ENCODE results near the gene PLXNC1. TPM values are rescaled to one million over a fixed set of nuclear protein-coding genes. Genes with fewer than 3 reads are reported as not detected.

The PLXNC1 gene
- total RNA-seq = 10 to 100 TPM; 11.3 to 14.1 TPM

- Mint-ChIP-seq H3K36me3 (ENCODE audit: insufficient read depth in 2 of 2) (peaks cover 2 to 3% of the 10 kb centered on the region in 2 donors), H3K27ac (no peak within 1 kb of the TSS), H3K9me3 (no peaks in the 10 kb centered on the region), H3K4me1 (ENCODE audit: low read depth) (peaks cover 19% of the 10 kb centered on the region), H3K27me3 (ENCODE audit: low read depth) (peaks cover 39% of the 10 kb centered on the region), H3K4me3 (peak within 1 kb of the TSS; percentile 94 to 96)
- peak; percentile 60 to 70 for ATAC-seq (replicated peaks in 1 of 2)
- peak; percentile 74 to 78 for DNase-seq
Observed at GRCh38 chr12:94147991-94148738, at the start of gene PLXNC1. PLXNC1 (plus strand) TSS chr12:94148577; CDS start chr12:94148972, 395 bp downstream.

GRCh38 chr12:94099191-94099590 is 49.2 kb upstream of the PLXNC1 start:
- Mint-ChIP-seq H3K4me1 (ENCODE audit: low read depth) (peaks cover 43% of the 10 kb centered on the region), H3K27me3 (ENCODE audit: low read depth) (peaks cover 13% of the 10 kb centered on the region), H3K9me3 (no peaks in the 10 kb centered on the region), H3K27ac (no peak overlapping the region), H3K4me3 (peak overlapping the region in 1 of 2 donors; percentile 33), H3K36me3 (ENCODE audit: insufficient read depth in 2 of 2) (peaks cover 0 to 2% of the 10 kb centered on the region in 2 donors)
- DNase-seq (no peak), ATAC-seq (replicated peaks in 1 of 2) (no peak)

- DNase-seq = peak in 1 of 2 donors; percentile 27
- Mint-ChIP-seq H3K4me3 (peak overlapping the region; percentile 82 to 87), H3K9me3 (no peaks in the 10 kb centered on the region), H3K27me3 (ENCODE audit: low read depth) (peaks cover 14% of the 10 kb centered on the region), H3K36me3 (ENCODE audit: insufficient read depth in 2 of 2) (peaks cover 0 to 2% of the 10 kb centered on the region in 2 donors), H3K27ac (no peak overlapping the region), H3K4me1 (ENCODE audit: low read depth) (peaks cover 43% of the 10 kb centered on the region)
- no peak for ATAC-seq (replicated peaks in 1 of 2)
Observed at GRCh38 chr12:94099632-94100031, 48.7 kb upstream of the PLXNC1 start.

GRCh38 chr12:94100211-94100627 is 48.2 kb upstream of the PLXNC1 start:
- peaks cover 0 to 2% of the 10 kb centered on the region in 2 donors for H3K36me3 Mint-ChIP-seq (ENCODE audit: insufficient read depth in 2 of 2)
- peak; percentile 31 to 76 for DNase-seq
- H3K4me3 Mint-ChIP-seq = peak overlapping the region; percentile 82 to 87
- no peaks in the 10 kb centered on the region for H3K9me3 Mint-ChIP-seq
- peaks cover 19% of the 10 kb centered on the region for H3K27me3 Mint-ChIP-seq (ENCODE audit: low read depth)
- H3K27ac Mint-ChIP-seq = peak overlapping the region; percentile 84
- peaks cover 43% of the 10 kb centered on the region for H3K4me1 Mint-ChIP-seq (ENCODE audit: low read depth)
- peak; percentile 42 to 75 for ATAC-seq (replicated peaks in 1 of 2)

GRCh38 chr12:94100990-94101737 is 47.2 kb upstream of the PLXNC1 start:
- peaks cover 23% of the 10 kb centered on the region for H3K27me3 Mint-ChIP-seq (ENCODE audit: low read depth)
- H3K4me1 Mint-ChIP-seq (ENCODE audit: low read depth) = peaks cover 43% of the 10 kb centered on the region
- DNase-seq = peak; percentile 84 to 89
- peaks cover 0 to 2% of the 10 kb centered on the region in 2 donors for H3K36me3 Mint-ChIP-seq (ENCODE audit: insufficient read depth in 2 of 2)
- peak overlapping the region; percentile 82 to 87 for H3K4me3 Mint-ChIP-seq
- ATAC-seq (replicated peaks in 1 of 2) = peak; percentile 73 to 84
- H3K27ac Mint-ChIP-seq = peak overlapping the region; percentile 36
- no peaks in the 10 kb centered on the region for H3K9me3 Mint-ChIP-seq

- peaks cover 43% of the 10 kb centered on the region for H3K4me1 Mint-ChIP-seq (ENCODE audit: low read depth)
- ATAC-seq (replicated peaks in 1 of 2) = peak; percentile 69 to 80
- DNase-seq = peak; percentile 84 to 86
Observed at GRCh38 chr12:94101738-94102660, 46.4 kb upstream of the PLXNC1 start.

GRCh38 chr12:94103986-94104385 is 44.4 kb upstream of the PLXNC1 start:
- Mint-ChIP-seq H3K36me3 (ENCODE audit: insufficient read depth in 2 of 2) (peaks cover 0 to 2% of the 10 kb centered on the region in 2 donors), H3K4me1 (ENCODE audit: low read depth) (peaks cover 49% of the 10 kb centered on the region), H3K27me3 (ENCODE audit: low read depth) (peaks cover 30% of the 10 kb centered on the region), H3K9me3 (no peaks in the 10 kb centered on the region), H3K27ac (no peak overlapping the region), H3K4me3 (no peak overlapping the region)
- no peak for DNase-seq
- ATAC-seq (replicated peaks in 1 of 2) = no peak

More at GRCh38 chr12:94101738-94102660, 46.4 kb upstream of the PLXNC1 start:
- peaks cover 0 to 2% of the 10 kb centered on the region in 2 donors for H3K36me3 Mint-ChIP-seq (ENCODE audit: insufficient read depth in 2 of 2)
- H3K4me3 Mint-ChIP-seq = peak overlapping the region; percentile 82 to 87
- peak overlapping the region; percentile 36 for H3K27ac Mint-ChIP-seq
- peaks cover 30% of the 10 kb centered on the region for H3K27me3 Mint-ChIP-seq (ENCODE audit: low read depth)
- H3K9me3 Mint-ChIP-seq = no peaks in the 10 kb centered on the region

GRCh38 chr12:94107910-94108309 is 40.5 kb upstream of the PLXNC1 start:
- no peak for ATAC-seq (replicated peaks in 1 of 2)
- H3K27me3 Mint-ChIP-seq (ENCODE audit: low read depth) = peaks cover 23% of the 10 kb centered on the region
- no peaks in the 10 kb centered on the region for H3K9me3 Mint-ChIP-seq
- H3K27ac Mint-ChIP-seq = no peak overlapping the region
- no peak for DNase-seq
- no peak overlapping the region for H3K4me3 Mint-ChIP-seq
- peaks cover 33% of the 10 kb centered on the region for H3K4me1 Mint-ChIP-seq (ENCODE audit: low read depth)
- no peaks in the 10 kb centered on the region for H3K36me3 Mint-ChIP-seq (ENCODE audit: insufficient read depth in 2 of 2)

- Mint-ChIP-seq H3K4me1 (ENCODE audit: low read depth) (peaks cover 30% of the 10 kb centered on the region), H3K27me3 (ENCODE audit: low read depth) (peaks cover 18% of the 10 kb centered on the region), H3K9me3 (no peaks in the 10 kb centered on the region), H3K36me3 (ENCODE audit: insufficient read depth in 2 of 2) (no peaks in the 10 kb centered on the region), H3K27ac (no peak overlapping the region), H3K4me3 (peak overlapping the region; percentile 20 to 31)
- ATAC-seq (replicated peaks in 1 of 2) (peak; percentile 94 to 96), DNase-seq (peak; percentile 48 to 69)
Observed at GRCh38 chr12:94109160-94109559, 39.2 kb upstream of the PLXNC1 start.

GRCh38 chr12:94110258-94110657 is 38.1 kb upstream of the PLXNC1 start:
- H3K36me3 Mint-ChIP-seq (ENCODE audit: insufficient read depth in 2 of 2) = no peaks in the 10 kb centered on the region
- H3K9me3 Mint-ChIP-seq = no peaks in the 10 kb centered on the region
- peaks cover 18% of the 10 kb centered on the region for H3K27me3 Mint-ChIP-seq (ENCODE audit: low read depth)

GRCh38 chr12:94111302-94111701 is 37.1 kb upstream of the PLXNC1 start:
- Mint-ChIP-seq H3K9me3 (no peaks in the 10 kb centered on the region), H3K27me3 (ENCODE audit: low read depth) (peaks cover 12% of the 10 kb centered on the region), H3K4me3 (no peak overlapping the region), H3K36me3 (ENCODE audit: insufficient read depth in 2 of 2) (no peaks in the 10 kb centered on the region), H3K27ac (no peak overlapping the region), H3K4me1 (ENCODE audit: low read depth) (peaks cover 30% of the 10 kb centered on the region)
- DNase-seq (no peak), ATAC-seq (replicated peaks in 1 of 2) (no peak)

More at GRCh38 chr12:94110258-94110657, 38.1 kb upstream of the PLXNC1 start:
- peaks cover 30% of the 10 kb centered on the region for H3K4me1 Mint-ChIP-seq (ENCODE audit: low read depth)
- DNase-seq (no peak), ATAC-seq (replicated peaks in 1 of 2) (no peak)
- H3K27ac Mint-ChIP-seq = no peak overlapping the region
- H3K4me3 Mint-ChIP-seq = no peak overlapping the region

GRCh38 chr12:94112121-94112520 is 36.3 kb upstream of the PLXNC1 start:
- Mint-ChIP-seq H3K9me3 (no peaks in the 10 kb centered on the region), H3K36me3 (ENCODE audit: insufficient read depth in 2 of 2) (no peaks in the 10 kb centered on the region), H3K27me3 (ENCODE audit: low read depth) (peaks cover 7% of the 10 kb centered on the region), H3K4me1 (ENCODE audit: low read depth) (peaks cover 30% of the 10 kb centered on the region), H3K4me3 (no peak overlapping the region), H3K27ac (no peak overlapping the region)
- ATAC-seq (replicated peaks in 1 of 2) (no peak), DNase-seq (no peak)
